RWPE2 (cell line): ENCODE results near the gene SLC25A21.

Experiments used
- ATAC-seq: fragments of 200-7000 bp; cut with Tn5 transposase; 3 replicates; pipeline ENCODE4 v1.9.1; 2021; ENCODE audit warnings: low read depth
- DNase-seq: peaks from one replicate; pipeline ENCODE4 v3.0.0-alpha.2; 2020; ENCODE audit warnings: low spot score
- H3K27ac ChIP-seq: fragments of 450-650 bp; 2 replicates; pipeline ENCODE4 v1.5.1; 2017; ENCODE audit warnings: mild to moderate bottlenecking; ENCODE audit not compliant: poor library complexity, severe bottlenecking
- H3K27me3 ChIP-seq: fragments of 250-450 bp; sonication (Bioruptor Pico); 2 replicates; pipeline ENCODE4 v1.5.1; 2021; ENCODE audit warnings: mild to moderate bottlenecking, moderate library complexity; ENCODE audit not compliant: insufficient read depth, poor library complexity, severe bottlenecking
- H3K36me3 ChIP-seq: fragments of 250-450 bp; sonication (Bioruptor Pico); 2 replicates; pipeline ENCODE4 v1.5.1; 2020; ENCODE audit warnings: low read depth, mild to moderate bottlenecking, moderate library complexity
- H3K4me1 ChIP-seq: fragments of 250-450 bp; sonication (Bioruptor Pico); 2 replicates; pipeline ENCODE4 v1.5.1; 2021; ENCODE audit warnings: mild to moderate bottlenecking, moderate library complexity; ENCODE audit not compliant: insufficient read depth, poor library complexity, severe bottlenecking
- H3K4me3 ChIP-seq: fragments of 250-450 bp; sonication (Bioruptor Pico); 2 replicates; pipeline ENCODE4 v1.5.1; 2021; ENCODE audit warnings: mild to moderate bottlenecking, moderate library complexity; ENCODE audit not compliant: severe bottlenecking
- H3K9me3 ChIP-seq: fragments of 250-450 bp; sonication (Bioruptor Pico); 2 replicates; pipeline ENCODE4 v1.5.1; 2021; ENCODE audit warnings: mild to moderate bottlenecking, moderate library complexity; ENCODE audit not compliant: severe bottlenecking
- TF ChIP-seq, protein P1 (sequence below): fragments of 450-650 bp; IDR thresholded peaks from one replicate; pipeline ENCODE4 v1.5.1; 2017; ENCODE audit warnings: mild to moderate bottlenecking, moderate library complexity; ENCODE audit not compliant: poor library complexity, severe bottlenecking

Gene SLC25A21

DNA sequence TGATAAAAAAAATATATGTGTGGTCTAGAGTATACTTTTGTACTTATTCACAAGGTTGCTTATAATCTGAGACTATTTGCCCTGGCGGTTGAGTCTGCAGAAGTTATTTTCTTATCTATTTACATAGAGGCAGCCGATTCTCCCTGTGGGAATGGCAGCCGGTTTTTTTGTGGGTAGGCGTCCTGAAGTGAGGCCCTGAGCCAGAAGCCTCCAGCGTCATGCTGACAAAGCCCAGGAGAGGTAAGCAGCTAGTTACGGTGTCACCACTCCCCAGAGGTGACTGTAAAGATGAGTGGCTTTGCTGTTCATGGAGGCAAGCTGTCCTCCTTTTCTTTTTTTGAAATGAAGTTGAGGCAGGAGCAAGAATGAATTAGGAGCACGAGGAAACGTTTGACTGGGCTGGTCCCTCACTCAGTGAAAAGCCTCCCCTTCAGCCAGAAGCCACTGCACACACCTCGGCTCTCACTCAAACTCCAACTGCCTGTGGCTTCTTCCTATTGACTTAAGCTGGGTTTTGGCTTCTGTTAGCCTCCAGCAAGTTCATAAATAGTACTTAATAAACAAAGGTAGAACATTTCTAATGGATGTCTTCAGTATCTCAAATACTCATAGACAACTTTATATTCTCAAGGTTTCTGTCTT, 489.2 kb downstream of the SLC25A21 start:
- ATAC-seq (no peak), DNase-seq (no peak)
- no peak overlapping the region for H3K4me3 ChIP-seq
- TF ChIP-seq, protein P1, sequence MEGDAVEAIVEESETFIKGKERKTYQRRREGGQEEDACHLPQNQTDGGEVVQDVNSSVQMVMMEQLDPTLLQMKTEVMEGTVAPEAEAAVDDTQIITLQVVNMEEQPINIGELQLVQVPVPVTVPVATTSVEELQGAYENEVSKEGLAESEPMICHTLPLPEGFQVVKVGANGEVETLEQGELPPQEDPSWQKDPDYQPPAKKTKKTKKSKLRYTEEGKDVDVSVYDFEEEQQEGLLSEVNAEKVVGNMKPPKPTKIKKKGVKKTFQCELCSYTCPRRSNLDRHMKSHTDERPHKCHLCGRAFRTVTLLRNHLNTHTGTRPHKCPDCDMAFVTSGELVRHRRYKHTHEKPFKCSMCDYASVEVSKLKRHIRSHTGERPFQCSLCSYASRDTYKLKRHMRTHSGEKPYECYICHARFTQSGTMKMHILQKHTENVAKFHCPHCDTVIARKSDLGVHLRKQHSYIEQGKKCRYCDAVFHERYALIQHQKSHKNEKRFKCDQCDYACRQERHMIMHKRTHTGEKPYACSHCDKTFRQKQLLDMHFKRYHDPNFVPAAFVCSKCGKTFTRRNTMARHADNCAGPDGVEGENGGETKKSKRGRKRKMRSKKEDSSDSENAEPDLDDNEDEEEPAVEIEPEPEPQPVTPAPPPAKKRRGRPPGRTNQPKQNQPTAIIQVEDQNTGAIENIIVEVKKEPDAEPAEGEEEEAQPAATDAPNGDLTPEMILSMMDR: no peak
- H3K27me3 ChIP-seq: no peaks in the 10 kb centered on the region
- no peaks in the 10 kb centered on the region for H3K36me3 ChIP-seq
- H3K27ac ChIP-seq: no peak overlapping the region
- H3K4me1 ChIP-seq: no peaks in the 10 kb centered on the region
- no peaks in the 10 kb centered on the region for H3K9me3 ChIP-seq

DNA sequence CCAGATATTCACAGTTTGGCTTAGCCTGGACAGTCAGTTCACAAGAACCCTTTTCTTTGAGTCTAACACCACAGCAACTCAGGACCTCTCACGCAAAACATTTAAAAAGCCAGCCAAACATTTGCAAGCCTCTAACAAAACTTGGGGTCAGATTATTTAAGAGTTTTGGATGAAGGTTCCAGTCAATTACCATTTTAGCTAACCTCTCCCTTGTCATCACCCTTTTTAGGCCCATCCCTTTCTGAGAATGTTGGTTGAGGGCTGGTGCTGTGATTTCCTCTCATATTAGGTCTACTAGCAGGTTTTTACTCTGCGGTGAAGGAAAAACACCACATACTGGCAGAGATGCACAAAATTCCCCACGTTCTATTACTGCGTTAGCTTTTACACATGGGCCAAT, 490.1 kb downstream of the SLC25A21 start:
- H3K9me3 ChIP-seq: no peaks in the 10 kb centered on the region
- H3K4me1 ChIP-seq: no peaks in the 10 kb centered on the region
- H3K27me3 ChIP-seq: no peaks in the 10 kb centered on the region
- DNase-seq (no peak), ATAC-seq (no peak)
- peaks cover 4% of the 10 kb centered on the region; the same call in 1 of the 2 replicates for H3K36me3 ChIP-seq
- H3K4me3 ChIP-seq: no peak overlapping the region
- no peak overlapping the region for H3K27ac ChIP-seq
- TF ChIP-seq, protein P1: no peak

DNA sequence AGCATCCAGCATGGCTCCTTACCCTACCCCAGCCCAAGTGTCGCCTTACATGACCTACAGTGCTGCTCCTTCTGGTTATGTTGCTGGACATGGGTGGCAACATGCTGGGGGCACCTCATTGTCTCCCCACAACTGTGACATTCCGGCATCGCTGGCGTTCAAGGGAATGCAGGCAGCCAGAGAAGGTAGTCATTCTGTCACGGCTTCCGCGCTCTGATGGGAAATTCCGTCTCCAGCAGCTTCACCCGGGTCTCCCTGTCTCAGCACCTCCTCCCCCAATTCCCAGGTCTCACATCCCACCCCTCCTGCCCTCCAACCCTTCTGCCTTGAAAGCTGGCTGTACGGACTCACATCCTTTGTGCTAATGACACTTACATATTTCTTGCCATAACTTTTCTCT, 496.2 kb downstream of the SLC25A21 start:
- no peak overlapping the region for H3K4me3 ChIP-seq
- ATAC-seq (no peak), DNase-seq (no peak)
- peaks cover 9% of the 10 kb centered on the region for H3K4me1 ChIP-seq
- TF ChIP-seq, protein P1: no peak
- peaks cover 23% of the 10 kb centered on the region for H3K36me3 ChIP-seq
- H3K27ac ChIP-seq: no peak overlapping the region
- no peaks in the 10 kb centered on the region for H3K9me3 ChIP-seq
- no peaks in the 10 kb centered on the region for H3K27me3 ChIP-seq

DNA sequence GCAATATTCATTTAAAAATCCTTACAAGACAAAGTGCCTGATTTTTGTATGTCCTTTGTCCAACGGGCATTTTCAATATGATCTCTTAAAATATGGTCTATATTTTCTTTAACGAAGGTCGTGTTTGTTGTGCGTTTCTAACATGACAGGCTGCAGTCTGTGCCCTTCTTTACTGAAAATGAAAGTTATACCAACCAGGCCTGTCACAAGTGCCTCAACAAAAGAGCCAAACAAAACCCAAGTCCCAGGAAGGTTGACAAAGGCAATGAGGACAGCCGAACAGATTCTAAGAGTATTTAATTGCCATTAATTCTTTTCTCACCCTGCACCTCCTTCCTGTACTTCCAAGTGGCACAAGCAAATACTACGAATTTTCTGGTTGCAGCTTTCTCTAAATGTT, 496.8 kb downstream of the SLC25A21 start:
- Histone ChIP-seq H3K27ac (no peak overlapping the region), H3K27me3 (no peaks in the 10 kb centered on the region), H3K4me1 (peaks cover 9% of the 10 kb centered on the region), H3K9me3 (no peaks in the 10 kb centered on the region), H3K4me3 (no peak overlapping the region), H3K36me3 (peaks cover 26% of the 10 kb centered on the region)
- no peak for DNase-seq
- TF ChIP-seq, protein P1: no peak
- ATAC-seq: no peak

DNA sequence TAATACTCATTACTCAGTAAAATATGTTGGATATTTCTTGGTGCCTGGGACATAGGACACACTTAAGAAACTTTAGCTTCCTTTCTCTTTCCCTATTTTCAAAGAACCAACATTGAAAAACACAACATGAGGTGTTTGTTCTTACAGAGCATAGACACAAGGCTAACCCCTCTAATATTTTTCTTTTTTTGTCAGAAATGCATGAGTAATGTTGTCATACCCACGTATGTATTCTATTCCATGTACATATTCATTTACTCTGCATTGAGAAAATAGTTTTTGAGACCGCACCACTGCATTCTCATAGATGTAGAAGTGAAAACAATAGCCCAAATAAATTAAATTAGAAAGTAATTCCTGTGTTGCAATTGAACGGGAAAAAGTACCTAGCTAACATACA, 497.7 kb downstream of the SLC25A21 start:
- H3K4me1 ChIP-seq: peaks cover 9% of the 10 kb centered on the region
- no peaks in the 10 kb centered on the region for H3K9me3 ChIP-seq
- no peak overlapping the region for H3K27ac ChIP-seq
- ATAC-seq (no peak), DNase-seq (no peak)
- TF ChIP-seq, protein P1: no peak
- H3K4me3 ChIP-seq: no peak overlapping the region
- H3K27me3 ChIP-seq: no peaks in the 10 kb centered on the region
- peaks cover 35% of the 10 kb centered on the region for H3K36me3 ChIP-seq
